PFSK-1 (cell line): Measurements from ENCODE around the gene FGD3.

Source experiments
- FOXP2 ChIP-seq: optimal IDR thresholded peaks from 2 replicates; pipeline ENCODE3; 2011; ENCODE audit warnings: borderline replicate concordance, control low read depth, inconsistent platforms; ENCODE audit not compliant: insufficient read depth; ENCODE audit errors: extremely low read length, extremely low read depth
- POLR2AphosphoS5 ChIP-seq: IDR thresholded peaks from 2 replicates; pipeline ENCODE4 v1.6.1; 2012; ENCODE audit warnings: low read depth, mild to moderate bottlenecking, control low read depth, low read length, moderate library complexity
- SIN3A ChIP-seq: IDR thresholded peaks from 2 replicates; pipeline ENCODE4 v1.6.1; 2012; ENCODE audit warnings: mild to moderate bottlenecking, low read length, moderate library complexity, borderline replicate concordance; ENCODE audit not compliant: insufficient read depth
- TAF1 ChIP-seq: IDR thresholded peaks from 2 replicates; pipeline ENCODE4 v1.6.1; 2012; ENCODE audit warnings: low read length, control low read depth, borderline replicate concordance; ENCODE audit not compliant: insufficient read depth
- TF ChIP-seq, protein P1 (sequence below), 2 experiments: IDR thresholded peaks; 2 replicates each; pipeline versions ENCODE4 v1.6.1 to v1.8.0; 2011 to 2012; ENCODE audit warnings: low read depth in 2 of 2, low read length in 2 of 2, control low read depth in 1 of 2, inconsistent platforms in 1 of 2, mild to moderate bottlenecking in 1 of 2, moderate library complexity in 1 of 2; ENCODE audit not compliant: insufficient read depth in 1 of 2

Gene FGD3

DNA sequence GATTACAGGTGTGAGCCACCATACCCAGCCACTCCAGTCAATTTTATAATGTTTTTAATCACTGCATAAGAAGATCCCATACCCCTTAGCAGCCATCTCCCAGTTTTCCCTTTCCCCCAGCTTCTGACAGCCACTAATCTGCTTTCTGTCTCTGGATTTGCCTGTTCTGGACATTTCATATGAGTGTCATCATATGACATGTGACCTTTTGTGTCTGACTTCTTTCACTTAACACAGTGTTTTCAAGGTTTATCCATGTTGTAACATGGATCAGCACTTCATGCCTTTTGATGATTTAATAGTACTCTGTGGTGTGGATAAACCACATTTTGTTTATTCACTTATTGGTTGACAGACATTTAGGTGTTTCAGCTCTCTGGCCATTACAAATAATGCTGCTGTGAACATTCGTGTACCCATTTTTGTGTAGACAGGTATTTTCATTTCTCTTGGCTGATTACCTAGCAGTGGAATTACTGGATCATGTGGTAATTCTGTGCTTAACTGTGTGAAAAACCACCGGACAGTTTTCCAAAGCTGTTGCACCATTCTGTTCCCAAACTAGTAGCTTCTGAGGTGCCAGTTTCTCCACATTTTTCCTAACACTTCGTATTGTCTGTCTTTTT, 119.8 kb downstream of the FGD3 start:
- TF ChIP-seq, protein P1, sequence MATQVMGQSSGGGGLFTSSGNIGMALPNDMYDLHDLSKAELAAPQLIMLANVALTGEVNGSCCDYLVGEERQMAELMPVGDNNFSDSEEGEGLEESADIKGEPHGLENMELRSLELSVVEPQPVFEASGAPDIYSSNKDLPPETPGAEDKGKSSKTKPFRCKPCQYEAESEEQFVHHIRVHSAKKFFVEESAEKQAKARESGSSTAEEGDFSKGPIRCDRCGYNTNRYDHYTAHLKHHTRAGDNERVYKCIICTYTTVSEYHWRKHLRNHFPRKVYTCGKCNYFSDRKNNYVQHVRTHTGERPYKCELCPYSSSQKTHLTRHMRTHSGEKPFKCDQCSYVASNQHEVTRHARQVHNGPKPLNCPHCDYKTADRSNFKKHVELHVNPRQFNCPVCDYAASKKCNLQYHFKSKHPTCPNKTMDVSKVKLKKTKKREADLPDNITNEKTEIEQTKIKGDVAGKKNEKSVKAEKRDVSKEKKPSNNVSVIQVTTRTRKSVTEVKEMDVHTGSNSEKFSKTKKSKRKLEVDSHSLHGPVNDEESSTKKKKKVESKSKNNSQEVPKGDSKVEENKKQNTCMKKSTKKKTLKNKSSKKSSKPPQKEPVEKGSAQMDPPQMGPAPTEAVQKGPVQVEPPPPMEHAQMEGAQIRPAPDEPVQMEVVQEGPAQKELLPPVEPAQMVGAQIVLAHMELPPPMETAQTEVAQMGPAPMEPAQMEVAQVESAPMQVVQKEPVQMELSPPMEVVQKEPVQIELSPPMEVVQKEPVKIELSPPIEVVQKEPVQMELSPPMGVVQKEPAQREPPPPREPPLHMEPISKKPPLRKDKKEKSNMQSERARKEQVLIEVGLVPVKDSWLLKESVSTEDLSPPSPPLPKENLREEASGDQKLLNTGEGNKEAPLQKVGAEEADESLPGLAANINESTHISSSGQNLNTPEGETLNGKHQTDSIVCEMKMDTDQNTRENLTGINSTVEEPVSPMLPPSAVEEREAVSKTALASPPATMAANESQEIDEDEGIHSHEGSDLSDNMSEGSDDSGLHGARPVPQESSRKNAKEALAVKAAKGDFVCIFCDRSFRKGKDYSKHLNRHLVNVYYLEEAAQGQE (IDR thresholded peaks at IDR 0.05; ENCODE audit: insufficient read depth in 1 of 2, low read depth in 2 of 2, low read length in 2 of 2), result no peak

DNA sequence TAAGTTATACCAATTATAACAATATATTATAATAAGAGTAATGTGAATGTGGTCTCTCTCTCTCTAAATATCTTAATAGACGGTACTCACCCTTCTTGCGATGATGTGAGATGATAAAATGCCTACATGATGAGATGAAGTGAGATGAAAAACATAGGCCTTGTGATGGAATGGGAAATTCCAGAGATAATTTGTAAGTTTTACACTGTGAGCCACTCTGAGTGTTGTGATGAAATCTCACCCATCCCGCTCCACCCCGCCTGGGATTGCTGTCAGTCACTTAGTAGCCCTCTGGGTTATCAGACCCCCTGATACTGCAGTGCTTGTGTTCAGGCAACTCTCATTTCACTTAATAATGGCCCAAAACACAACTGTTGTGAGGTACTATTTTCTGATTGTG, 121.6 kb downstream of the FGD3 start:
- TF ChIP-seq POLR2AphosphoS5, result no peak

DNA sequence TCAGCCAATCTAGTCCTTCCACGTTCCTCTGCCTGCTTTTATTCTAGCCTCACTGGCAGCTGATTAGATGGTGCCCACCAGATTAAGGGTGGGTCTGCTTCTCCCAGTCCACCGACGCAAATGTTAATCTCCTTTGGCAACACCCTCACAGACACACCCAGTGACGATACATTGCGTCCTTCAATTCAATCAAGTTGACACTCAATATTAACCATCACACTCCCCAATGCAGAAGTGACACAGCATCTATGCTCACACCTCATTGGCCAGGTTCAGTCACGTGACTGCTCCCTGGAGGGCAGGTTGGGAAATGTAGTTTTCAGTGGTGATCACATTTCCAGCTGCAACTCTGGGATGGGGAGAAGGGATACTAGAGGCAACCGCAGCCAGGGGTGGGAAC, 124.1 kb downstream of the FGD3 start:
- TF ChIP-seq SIN3A (no peak), FOXP2 (no peak), POLR2AphosphoS5 (no peak), TAF1 (no peak)
- TF ChIP-seq, protein P1 (IDR thresholded peaks at IDR 0.05; ENCODE audit: insufficient read depth in 1 of 2, low read depth in 2 of 2, low read length in 2 of 2), result no peak

DNA sequence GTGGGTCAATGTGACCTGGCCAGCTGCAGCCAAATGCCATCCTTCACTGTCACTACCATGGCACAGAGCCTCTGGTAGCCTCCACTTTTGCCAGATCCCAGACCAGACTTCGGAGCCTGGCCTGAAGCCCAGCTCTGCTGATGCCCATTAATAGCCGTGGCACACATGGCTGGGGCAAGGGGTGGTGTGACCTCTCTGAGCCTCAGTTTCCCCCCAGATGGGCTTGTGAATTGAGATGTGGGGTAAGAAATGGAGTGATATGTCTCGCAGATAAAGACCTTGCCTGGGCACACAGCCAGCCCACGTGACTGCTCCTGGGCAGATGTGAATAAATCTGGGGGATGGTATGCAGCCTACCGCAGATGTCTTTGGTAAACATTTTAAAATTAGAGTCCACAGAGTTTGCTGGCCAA, 125.1 kb downstream of the FGD3 start:
- no peak for TF ChIP-seq TAF1

DNA sequence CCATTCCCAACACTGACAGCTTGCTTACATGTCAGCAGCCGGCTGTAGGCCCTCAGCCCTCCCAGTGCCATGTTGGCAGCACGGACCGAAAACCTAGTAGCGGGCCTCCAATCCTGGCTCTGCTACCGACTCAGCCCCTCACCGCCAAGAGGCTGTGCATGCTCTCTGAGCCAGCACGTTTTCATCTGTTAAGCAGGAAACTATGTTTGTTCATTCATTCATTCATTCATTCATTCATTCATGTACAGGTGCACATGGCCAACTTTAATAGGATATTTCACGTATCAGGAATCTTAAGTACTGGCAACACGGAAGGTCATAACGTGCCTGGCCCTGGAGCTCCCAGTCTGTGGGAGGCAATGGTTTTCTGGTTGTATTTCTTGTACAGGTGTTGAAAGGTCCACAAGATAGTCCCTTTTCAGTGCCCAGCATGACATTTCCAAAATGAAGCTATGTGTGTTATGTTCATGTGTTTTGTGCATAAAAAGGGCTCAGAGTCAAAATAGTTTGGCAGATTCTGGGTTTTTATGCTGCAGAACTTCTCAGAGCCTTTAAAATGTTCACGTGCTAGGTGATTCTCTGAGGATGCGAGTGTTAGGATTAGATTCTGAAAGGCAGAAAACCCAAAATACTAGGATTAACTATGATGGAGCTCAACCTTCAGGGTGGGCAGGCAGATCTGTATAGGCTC, 128.9 kb downstream of the FGD3 start:
- TF ChIP-seq POLR2AphosphoS5 (no peak), SIN3A (no peak), TAF1 (no peak), FOXP2 (no peak)
- TF ChIP-seq, protein P1 (IDR thresholded peaks at IDR 0.05; ENCODE audit: insufficient read depth in 1 of 2, low read depth in 2 of 2, low read length in 2 of 2), result no peak

DNA sequence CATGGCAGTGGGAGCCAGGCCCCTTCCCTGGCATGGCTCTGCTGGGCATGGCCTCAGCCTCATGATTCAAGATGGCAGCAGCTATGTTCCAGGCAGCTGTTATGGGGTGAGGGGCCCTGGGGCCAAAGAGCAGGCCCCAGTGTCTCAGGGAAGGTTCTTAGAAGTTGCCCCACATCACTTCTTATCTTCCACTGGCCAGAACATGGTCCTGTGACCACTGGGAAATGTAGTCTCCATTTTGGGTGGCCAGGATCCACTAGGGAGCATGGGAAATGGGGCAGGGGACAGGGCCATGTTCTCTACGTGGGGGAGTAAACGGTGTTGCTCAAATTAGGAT, 129.4 kb downstream of the FGD3 start:
- no peak for TF ChIP-seq FOXP2
- TF ChIP-seq SIN3A, result no peak
- TF ChIP-seq, protein P1 (IDR thresholded peaks at IDR 0.05; ENCODE audit: insufficient read depth in 1 of 2, low read depth in 2 of 2, low read length in 2 of 2), result no peak
- no peak for TF ChIP-seq TAF1
- TF ChIP-seq POLR2AphosphoS5, result no peak
